Caco-2 (cell line): ENCODE data around the gene RAPGEF2. TPM values are rescaled to one million over a fixed set of nuclear protein-coding genes. Genes with fewer than 3 reads are reported as not detected.

Source experiments
- BruUV-seq: library from RNA; stranded (reverse); fragments of 400-500 nt; replicated peaks from 2 replicates; lab custom pipeline; 2021; lab: Mats Ljungman, UMichigan
- CTCF ChIA-PET: fragments of 300-600 bp; sonication (Branson Sonifier 250); formaldehyde crosslinking; loops from one replicate; lab custom pipeline; 2022; ENCODE audit warnings: antibody characterized with exemption; lab: Charles Lee
- POLR2A ChIA-PET: fragments of 300-600 bp; sonication (Branson Sonifier 250); formaldehyde crosslinking; loops from one replicate; lab custom pipeline; 2022; ENCODE audit warnings: antibody characterized with exemption; lab: Charles Lee
- DNase-seq, 2 experiments: peaks; one replicate each; pipeline versions ENCODE4 v3.0.0 to v3.0.0-alpha.2; 2020 to 2022
- H3K27me3 ChIP-seq: replicated peaks from 2 replicates; pipeline ENCODE4 v1.6.0; 2011; ENCODE audit warnings: low read length; ENCODE audit not compliant: control insufficient read depth, insufficient read depth
- H3K36me3 ChIP-seq: 2 replicates; pipeline ENCODE4 v1.5.1; 2011; ENCODE audit warnings: low read length; ENCODE audit not compliant: control insufficient read depth, insufficient read depth
- H3K4me1 ChIP-seq: fragments of 250-450 bp; sonication (Bioruptor Pico); 2 replicates; pipeline ENCODE4 v1.5.1; 2020; ENCODE audit warnings: mild to moderate bottlenecking
- H3K4me3 ChIP-seq: 2 replicates; pipeline ENCODE4 v1.5.1; 2011; ENCODE audit warnings: low read depth, mild to moderate bottlenecking, control low read depth, low read length
- H3K9me3 ChIP-seq: fragments of 250-450 bp; sonication (Bioruptor Pico); 2 replicates; pipeline ENCODE4 v1.5.1; 2020; ENCODE audit warnings: mild to moderate bottlenecking, moderate library complexity
- H3K27ac Mint-ChIP-seq: one replicate; pipeline ENCODE4 v1.8.0; 2022; ENCODE audit warnings: mixed read lengths; ENCODE audit not compliant: unreplicated experiment
- H3K27me3 Mint-ChIP-seq: one replicate; pipeline ENCODE4 v1.8.0; 2022; ENCODE audit warnings: mixed read lengths; ENCODE audit not compliant: insufficient read depth, unreplicated experiment
- H3K36me3 Mint-ChIP-seq: one replicate; pipeline ENCODE4 v1.8.0; 2022; ENCODE audit warnings: mild to moderate bottlenecking, mixed read lengths; ENCODE audit not compliant: insufficient read depth, unreplicated experiment
- H3K4me1 Mint-ChIP-seq: one replicate; pipeline ENCODE4 v1.8.0; 2022; ENCODE audit warnings: low read depth, mixed read lengths; ENCODE audit not compliant: unreplicated experiment
- H3K4me3 Mint-ChIP-seq: one replicate; pipeline ENCODE4 v1.8.0; 2022; ENCODE audit warnings: mild to moderate bottlenecking, moderate library complexity, mixed read lengths; ENCODE audit not compliant: unreplicated experiment
- H3K9me3 Mint-ChIP-seq: one replicate; pipeline ENCODE4 v1.8.0; 2022; ENCODE audit warnings: mixed read lengths; ENCODE audit not compliant: unreplicated experiment
- intact Hi-C: fragments of 100-400 bp; cut with micrococcal nuclease; formaldehyde crosslinking; loops from one replicate; pipeline ENCODE4 v1.10.0; 2022; ENCODE audit not compliant: unreplicated experiment
- total RNA-seq: library from RNA; stranded (reverse); gene quantifications from 2 replicates; pipeline ENCODE4 v1.2.3, GENCODE V29; 2022
- TF ChIP-seq, protein P1 (sequence below), 2 experiments: fragments of 200-600 bp in 1 of 2; IDR thresholded peaks; 1 replicate in 1 of 2; 2 replicates in 1 of 2; pipeline versions ENCODE4 v1.5.1 to v1.8.0; 2011 to 2022; ENCODE audit warnings: antibody characterized with exemption in 1 of 2, control low read depth in 1 of 2, inconsistent platforms in 1 of 2, low read depth in 1 of 2, low read length in 1 of 2, mild to moderate bottlenecking in 1 of 2, moderate library complexity in 1 of 2; ENCODE audit not compliant: insufficient read depth in 1 of 2, severe bottlenecking in 1 of 2, unreplicated experiment in 1 of 2

RAPGEF2 gene
- total RNA-seq, 1 experiment from 2014 or later = 67.6 TPM

DNA sequence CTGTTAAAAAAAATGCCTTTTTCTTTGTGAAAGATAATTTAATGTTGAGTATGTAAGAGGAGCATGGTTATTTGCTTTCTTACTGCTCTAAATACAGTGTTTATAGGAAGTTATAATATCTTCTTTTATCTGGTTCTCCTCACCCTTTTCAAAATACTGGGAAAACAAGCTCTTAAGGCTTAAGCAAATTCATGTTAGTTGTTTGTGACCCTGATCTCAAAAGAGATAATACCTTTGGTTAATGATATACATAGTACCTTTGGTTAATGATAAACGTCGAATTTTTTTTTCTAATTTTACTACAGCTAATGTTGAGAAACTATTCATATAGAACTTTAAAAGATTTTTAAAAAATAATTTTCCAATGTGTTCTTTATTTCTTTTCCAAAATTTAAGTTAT lies 180.1 kb downstream of the RAPGEF2 start:
- H3K4me3 ChIP-seq = no peak overlapping the region
- Mint-ChIP-seq H3K27ac (peak overlapping the region; percentile 22), H3K4me1 (peaks cover 5% of the 10 kb centered on the region), H3K9me3 (peaks cover 8% of the 10 kb centered on the region), H3K27me3 (no peaks in the 10 kb centered on the region), H3K36me3 (peaks cover 22% of the 10 kb centered on the region), H3K4me3 (peak overlapping the region; percentile 11)
- POLR2A ChIA-PET = interaction anchor here (0.7 to 1.1 kb wide), 2 partner anchors 41 to 54 kb away, joined by 3 read pairs; no protein-coding TSS in a partner anchor
- H3K4me1 ChIP-seq = peaks cover 43% of the 10 kb centered on the region
- H3K9me3 ChIP-seq = no peaks in the 10 kb centered on the region
- TF ChIP-seq, protein P1, sequence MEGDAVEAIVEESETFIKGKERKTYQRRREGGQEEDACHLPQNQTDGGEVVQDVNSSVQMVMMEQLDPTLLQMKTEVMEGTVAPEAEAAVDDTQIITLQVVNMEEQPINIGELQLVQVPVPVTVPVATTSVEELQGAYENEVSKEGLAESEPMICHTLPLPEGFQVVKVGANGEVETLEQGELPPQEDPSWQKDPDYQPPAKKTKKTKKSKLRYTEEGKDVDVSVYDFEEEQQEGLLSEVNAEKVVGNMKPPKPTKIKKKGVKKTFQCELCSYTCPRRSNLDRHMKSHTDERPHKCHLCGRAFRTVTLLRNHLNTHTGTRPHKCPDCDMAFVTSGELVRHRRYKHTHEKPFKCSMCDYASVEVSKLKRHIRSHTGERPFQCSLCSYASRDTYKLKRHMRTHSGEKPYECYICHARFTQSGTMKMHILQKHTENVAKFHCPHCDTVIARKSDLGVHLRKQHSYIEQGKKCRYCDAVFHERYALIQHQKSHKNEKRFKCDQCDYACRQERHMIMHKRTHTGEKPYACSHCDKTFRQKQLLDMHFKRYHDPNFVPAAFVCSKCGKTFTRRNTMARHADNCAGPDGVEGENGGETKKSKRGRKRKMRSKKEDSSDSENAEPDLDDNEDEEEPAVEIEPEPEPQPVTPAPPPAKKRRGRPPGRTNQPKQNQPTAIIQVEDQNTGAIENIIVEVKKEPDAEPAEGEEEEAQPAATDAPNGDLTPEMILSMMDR (IDR thresholded peaks at IDR 0.05; ENCODE audit: insufficient read depth in 1 of 2, low read depth in 1 of 2, low read length in 1 of 2, severe bottlenecking in 1 of 2, unreplicated experiment in 1 of 2) = no peak
- CTCF ChIA-PET = interaction anchor here (0.6 kb wide), 1 partner anchor 80 kb away, joined by 3 read pairs; no protein-coding TSS in a partner anchor
- intact Hi-C loops = loop anchor here (5.0 kb wide), 1 partner anchor 56 kb away; no protein-coding TSS in a partner anchor
- no peaks in the 10 kb centered on the region for H3K27me3 ChIP-seq
- no peaks in the 10 kb centered on the region for H3K36me3 ChIP-seq
- no peak for DNase-seq
- no TSS peak for BruUV-seq

- Histone ChIP-seq H3K4me1 (peaks cover 43% of the 10 kb centered on the region), H3K9me3 (no peaks in the 10 kb centered on the region), H3K4me3 (no peak overlapping the region), H3K36me3 (no peaks in the 10 kb centered on the region), H3K27me3 (no peaks in the 10 kb centered on the region)
- ChIA-PET CTCF (no interaction called here), POLR2A (interaction anchor here (0.7 kb wide), 1 partner anchor 42 kb away, joined by 3 read pairs; no protein-coding TSS in a partner anchor)
- no TSS peak for BruUV-seq
- no peak overlapping the region for H3K4me3 Mint-ChIP-seq
- TF ChIP-seq, protein P1 (IDR thresholded peaks at IDR 0.05; ENCODE audit: insufficient read depth in 1 of 2, low read depth in 1 of 2, low read length in 1 of 2, severe bottlenecking in 1 of 2, unreplicated experiment in 1 of 2) = no peak
- H3K9me3 Mint-ChIP-seq = peaks cover 8% of the 10 kb centered on the region
- DNase-seq = no peak
- H3K27me3 Mint-ChIP-seq = no peaks in the 10 kb centered on the region
- intact Hi-C loops = loop anchor here (5.0 kb wide), 1 partner anchor 56 kb away; no protein-coding TSS in a partner anchor
- no peak overlapping the region for H3K27ac Mint-ChIP-seq
- H3K36me3 Mint-ChIP-seq = peaks cover 28% of the 10 kb centered on the region
- peaks cover 5% of the 10 kb centered on the region for H3K4me1 Mint-ChIP-seq
These were observed 180.8 kb downstream of the RAPGEF2 start for GRCh38 chr4:159283696-159284095.

DNA sequence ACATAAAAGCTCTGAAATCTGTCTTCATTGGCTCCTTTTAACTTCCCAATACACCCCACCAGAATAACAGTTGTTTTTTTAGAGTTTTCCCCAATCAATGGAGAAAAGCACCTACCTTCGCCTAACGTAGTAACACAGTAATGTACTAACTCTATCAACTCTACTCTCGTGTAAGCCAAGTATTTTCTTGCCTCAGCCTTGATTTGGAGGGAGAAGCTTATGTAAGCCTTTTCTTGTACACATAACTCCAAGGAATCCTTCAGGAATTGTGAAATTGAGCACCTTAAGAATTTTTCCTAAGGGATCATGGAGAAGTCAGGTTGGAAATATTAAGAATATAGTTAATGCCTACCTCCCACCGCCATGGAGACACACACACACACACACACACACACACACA lies 181.2 kb downstream of the RAPGEF2 start:
- CTCF ChIA-PET = no interaction called here
- H3K27ac Mint-ChIP-seq = no peak overlapping the region
- peaks cover 28% of the 10 kb centered on the region for H3K36me3 Mint-ChIP-seq
- TF ChIP-seq, protein P1 (IDR thresholded peaks at IDR 0.05; ENCODE audit: insufficient read depth in 1 of 2, low read depth in 1 of 2, low read length in 1 of 2, severe bottlenecking in 1 of 2, unreplicated experiment in 1 of 2) = no peak
- intact Hi-C loops = loop anchor here (5.0 kb wide), 1 partner anchor 57 kb away; no protein-coding TSS in a partner anchor
- Histone ChIP-seq H3K4me1 (peaks cover 43% of the 10 kb centered on the region), H3K4me3 (no peak overlapping the region), H3K27me3 (no peaks in the 10 kb centered on the region), H3K36me3 (no peaks in the 10 kb centered on the region), H3K9me3 (no peaks in the 10 kb centered on the region)
- no peaks in the 10 kb centered on the region for H3K27me3 Mint-ChIP-seq
- H3K4me3 Mint-ChIP-seq = no peak overlapping the region
- peaks cover 5% of the 10 kb centered on the region for H3K4me1 Mint-ChIP-seq
- BruUV-seq = no TSS peak
- no peak for DNase-seq
- POLR2A ChIA-PET = no interaction called here
- peaks cover 8% of the 10 kb centered on the region for H3K9me3 Mint-ChIP-seq
